SK-N-SH (cell line): ENCODE results near the gene NUP42. TPM values are rescaled to one million over a fixed set of nuclear protein-coding genes. Genes with fewer than 3 reads are reported as not detected.

Experiments
- CTCF ChIA-PET: fragments of 300-600, 350-600 bp; formaldehyde crosslinking; extraction: SDS; loops from one replicate; lab custom pipeline; 2021; lab: Yijun Ruan, JAX
- POLR2A ChIA-PET: fragments of 350-600 bp; sonication (Branson Sonifier 250); formaldehyde crosslinking; extraction: SDS; loops from one replicate; lab custom pipeline; 2020; ENCODE audit warnings: antibody characterized with exemption, inconsistent platforms; lab: Yijun Ruan, JAX
- DNase-seq: peaks from one replicate; pipeline ENCODE4 v3.0.0; 2012
- H2AFZ ChIP-seq: fragments of 200-600 bp; sonication (generic); 2 replicates; pipeline ENCODE4 v1.8.1; 2016; ENCODE audit warnings: antibody characterized with exemption, mild to moderate bottlenecking, low read depth
- H3F3A ChIP-seq: fragments of 200-600 bp; sonication (generic); replicated peaks from 2 replicates; pipeline ENCODE3; 2016; ENCODE audit warnings: antibody characterized with exemption, mild to moderate bottlenecking; ENCODE audit not compliant: insufficient read depth
- H3K27ac ChIP-seq, 2 experiments: fragments of 200-500 bp in 1 of 2; fragments of 200-600 bp in 1 of 2; sonication (Bioruptor generic) in 1 of 2; sonication (generic), shearing (Covaris generic) in 1 of 2; 2 replicates each; pipeline versions ENCODE4 v1.5.1 to v1.6.1; 2014 to 2016; ENCODE audit warnings: low read depth in 2 of 2, inconsistent platforms in 1 of 2, low read length in 1 of 2, mild to moderate bottlenecking in 1 of 2, mixed read lengths in 1 of 2
- H3K27me3 ChIP-seq: fragments of 200-600 bp; sonication (generic), shearing (Covaris generic); 2 replicates; pipeline ENCODE4 v1.6.1; 2016; ENCODE audit warnings: mixed run types; ENCODE audit not compliant: insufficient read depth
- H3K36me3 ChIP-seq, 2 experiments: fragments of 200-500 bp in 1 of 2; fragments of 200-600 bp in 1 of 2; sonication (Bioruptor generic) in 1 of 2; sonication (generic) in 1 of 2; replicated peaks in 1 of 2; 2 replicates each; pipeline versions ENCODE3 to v1.5.1; 2014 to 2016; ENCODE audit warnings: low read length in 1 of 2, mild to moderate bottlenecking in 1 of 2; ENCODE audit not compliant: insufficient read depth in 2 of 2, control insufficient read depth in 1 of 2
- H3K4me1 ChIP-seq, 2 experiments: fragments of 200-500 bp in 1 of 2; fragments of 200-600 bp in 1 of 2; sonication (Bioruptor generic) in 1 of 2; sonication (generic), shearing (Covaris generic) in 1 of 2; 2 replicates each; pipeline versions ENCODE4 v1.5.1 to v1.6.1; 2014 to 2016; ENCODE audit warnings: low read depth in 1 of 2, low read length in 1 of 2, mixed run types in 1 of 2; ENCODE audit not compliant: insufficient read depth in 2 of 2, control insufficient read depth in 1 of 2
- H3K4me2 ChIP-seq: fragments of 200-600 bp; sonication (generic), shearing (Covaris generic); 2 replicates; pipeline ENCODE4 v1.6.1; 2017; ENCODE audit warnings: mixed run types
- H3K4me3 ChIP-seq, 2 experiments: fragments of 200-500 bp in 1 of 2; fragments of 200-600 bp in 1 of 2; sonication (Bioruptor generic) in 1 of 2; sonication (generic), shearing (Covaris generic) in 1 of 2; 2 replicates each; pipeline versions ENCODE4 v1.5.1 to v1.8.1; 2014 to 2016; ENCODE audit warnings: low read depth in 2 of 2, inconsistent platforms in 1 of 2, low read length in 1 of 2, mild to moderate bottlenecking in 1 of 2, mixed read lengths in 1 of 2, moderate library complexity in 1 of 2
- H3K79me2 ChIP-seq: fragments of 200-600 bp; sonication (generic); 2 replicates; pipeline ENCODE4 v1.8.1; 2017; ENCODE audit warnings: mild to moderate bottlenecking; ENCODE audit not compliant: insufficient read depth
- H3K9ac ChIP-seq: fragments of 200-600 bp; sonication (generic); 2 replicates; pipeline ENCODE4 v1.6.1; 2017; ENCODE audit warnings: mixed run types
- H3K9me2 ChIP-seq: fragments of 200-600 bp; sonication (generic); 2 replicates; pipeline ENCODE4 v1.6.1; 2017; ENCODE audit warnings: mixed run types
- H3K9me3 ChIP-seq: fragments of 200-600 bp; sonication (generic); 2 replicates; pipeline ENCODE4 v1.6.1; 2017; ENCODE audit warnings: mixed run types, mild to moderate bottlenecking, moderate library complexity
- H4K20me1 ChIP-seq: fragments of 200-600 bp; sonication (generic); 2 replicates; pipeline ENCODE4 v1.6.1; 2017; ENCODE audit warnings: mild to moderate bottlenecking, mixed run types; ENCODE audit not compliant: insufficient read depth
- CHD2 ChIP-seq: fragments of 150-350 bp; IDR thresholded peaks from 2 replicates; pipeline ENCODE4 v1.6.1; 2018; ENCODE audit warnings: low read length; ENCODE audit not compliant: partially characterized antibody
- EP300 ChIP-seq, 2 experiments: IDR thresholded peaks; 2 replicates each; pipeline versions ENCODE4 v1.4.0 to v1.6.1; 2012; ENCODE audit warnings: borderline replicate concordance in 1 of 2, low read depth in 1 of 2, low read length in 1 of 2
- JUND ChIP-seq: IDR thresholded peaks from 2 replicates; pipeline ENCODE4 v1.4.0; 2012
- NFIC ChIP-seq: IDR thresholded peaks from 2 replicates; pipeline ENCODE4 v1.4.0; 2012; ENCODE audit warnings: borderline replicate concordance
- NRF1 ChIP-seq: IDR thresholded peaks from 2 replicates; pipeline ENCODE4 v1.6.1; 2012; ENCODE audit warnings: low read depth, mild to moderate bottlenecking, low read length
- POLR2AphosphoS5 ChIP-seq: IDR thresholded peaks from 2 replicates; pipeline ENCODE4 v1.6.1; 2012; ENCODE audit warnings: low read depth, low read length
- SIN3A ChIP-seq: IDR thresholded peaks from 2 replicates; pipeline ENCODE4 v1.6.1; 2012; ENCODE audit warnings: low read depth, mild to moderate bottlenecking, low read length, moderate library complexity, borderline replicate concordance
- TEAD4 ChIP-seq: IDR thresholded peaks from 2 replicates; pipeline ENCODE4 v1.4.0; 2012; ENCODE audit warnings: mild to moderate bottlenecking, borderline replicate concordance; ENCODE audit not compliant: insufficient read depth
- WGBS: methylation state at CpG from one replicate; pipeline ENCODE4 v1.1.6; 2017; ENCODE audit warnings: low lambda C conversion rate; 5-methylcytosine and 5-hydroxymethylcytosine counted together
- polyA plus RNA-seq, 3 experiments: library from polyadenylated mRNA; depleted of rRNA; stranded (reverse); fragments of >200 nt; gene quantifications; 2 replicates each; pipeline ENCODE4 v1.2.3, GENCODE V29; 2012
- TF ChIP-seq, protein P1 (sequence below): IDR thresholded peaks from 2 replicates; pipeline ENCODE4 v1.4.0; 2012; ENCODE audit warnings: low read depth, borderline replicate concordance
- TF ChIP-seq, protein P2 (sequence below): IDR thresholded peaks from 2 replicates; pipeline ENCODE4; 2012
- TF ChIP-seq, protein P3 (sequence below): fragments of 150-350 bp; IDR thresholded peaks from 2 replicates; pipeline ENCODE4 v1.6.1; 2016; ENCODE audit warnings: mild to moderate bottlenecking, low read depth, low read length
- TF ChIP-seq, protein P4 (sequence below): IDR thresholded peaks from 2 replicates; pipeline ENCODE4 v1.4.0; 2012; ENCODE audit warnings: low read depth, borderline replicate concordance

Gene NUP42
- polyA plus RNA-seq, 1 of the 3 experiments (the other 2 are of a cell fraction): 22.7 TPM

DNA sequence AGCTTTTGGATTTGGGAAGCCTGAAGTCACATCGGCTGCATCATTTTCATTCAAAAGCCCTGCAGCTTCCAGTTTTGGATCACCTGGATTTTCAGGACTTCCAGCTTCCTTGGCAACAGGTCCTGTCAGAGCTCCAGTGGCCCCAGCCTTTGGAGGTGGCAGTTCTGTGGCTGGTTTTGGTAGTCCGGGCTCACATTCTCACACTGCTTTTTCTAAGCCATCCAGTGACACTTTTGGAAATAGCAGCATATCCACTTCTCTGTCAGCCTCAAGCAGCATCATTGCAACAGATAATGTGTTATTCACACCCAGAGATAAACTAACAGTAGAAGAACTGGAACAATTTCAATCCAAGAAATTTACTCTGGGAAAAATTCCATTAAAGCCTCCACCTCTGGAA is 18.5 kb downstream of the NUP42 start:
- no peaks in the 10 kb centered on the region for H3K79me2 ChIP-seq
- no peak overlapping the region for H3K4me2 ChIP-seq
- H3F3A ChIP-seq: peaks cover 5% of the 10 kb centered on the region
- no peaks in the 10 kb centered on the region for H4K20me1 ChIP-seq
- ChIA-PET CTCF (interaction anchor here (0.7 to 2.5 kb wide), 7 partner anchors 9 to 486 kb away, joined by 3 to 20 read pairs (median 3); no protein-coding TSS in a partner anchor), POLR2A (interaction anchor here (0.6 kb wide), 1 partner anchor 42 kb away, joined by 4 read pairs; no protein-coding TSS in a partner anchor)
- no peaks in the 10 kb centered on the region for H3K9me2 ChIP-seq
- H3K9ac ChIP-seq: no peak overlapping the region
- 94% methylated on average over 2 of the region's 2 CpGs for WGBS
- TF ChIP-seq, protein P1, sequence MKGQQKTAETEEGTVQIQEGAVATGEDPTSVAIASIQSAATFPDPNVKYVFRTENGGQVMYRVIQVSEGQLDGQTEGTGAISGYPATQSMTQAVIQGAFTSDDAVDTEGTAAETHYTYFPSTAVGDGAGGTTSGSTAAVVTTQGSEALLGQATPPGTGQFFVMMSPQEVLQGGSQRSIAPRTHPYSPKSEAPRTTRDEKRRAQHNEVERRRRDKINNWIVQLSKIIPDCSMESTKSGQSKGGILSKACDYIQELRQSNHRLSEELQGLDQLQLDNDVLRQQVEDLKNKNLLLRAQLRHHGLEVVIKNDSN: no peak
- no peak for TF ChIP-seq NFIC
- no peak for TF ChIP-seq POLR2AphosphoS5
- no peak for TF ChIP-seq TEAD4
- TF ChIP-seq SIN3A: no peak
- no peak for TF ChIP-seq CHD2
- TF ChIP-seq, protein P2, sequence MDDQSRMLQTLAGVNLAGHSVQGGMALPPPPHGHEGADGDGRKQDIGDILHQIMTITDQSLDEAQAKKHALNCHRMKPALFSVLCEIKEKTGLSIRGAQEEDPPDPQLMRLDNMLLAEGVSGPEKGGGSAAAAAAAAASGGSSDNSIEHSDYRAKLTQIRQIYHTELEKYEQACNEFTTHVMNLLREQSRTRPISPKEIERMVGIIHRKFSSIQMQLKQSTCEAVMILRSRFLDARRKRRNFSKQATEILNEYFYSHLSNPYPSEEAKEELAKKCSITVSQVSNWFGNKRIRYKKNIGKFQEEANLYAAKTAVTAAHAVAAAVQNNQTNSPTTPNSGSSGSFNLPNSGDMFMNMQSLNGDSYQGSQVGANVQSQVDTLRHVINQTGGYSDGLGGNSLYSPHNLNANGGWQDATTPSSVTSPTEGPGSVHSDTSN: no peak
- TF ChIP-seq EP300 (IDR thresholded peaks at IDR 0.05; ENCODE audit: borderline replicate concordance in 1 of 2, low read depth in 1 of 2, low read length in 1 of 2): no peak
- TF ChIP-seq, protein P3, sequence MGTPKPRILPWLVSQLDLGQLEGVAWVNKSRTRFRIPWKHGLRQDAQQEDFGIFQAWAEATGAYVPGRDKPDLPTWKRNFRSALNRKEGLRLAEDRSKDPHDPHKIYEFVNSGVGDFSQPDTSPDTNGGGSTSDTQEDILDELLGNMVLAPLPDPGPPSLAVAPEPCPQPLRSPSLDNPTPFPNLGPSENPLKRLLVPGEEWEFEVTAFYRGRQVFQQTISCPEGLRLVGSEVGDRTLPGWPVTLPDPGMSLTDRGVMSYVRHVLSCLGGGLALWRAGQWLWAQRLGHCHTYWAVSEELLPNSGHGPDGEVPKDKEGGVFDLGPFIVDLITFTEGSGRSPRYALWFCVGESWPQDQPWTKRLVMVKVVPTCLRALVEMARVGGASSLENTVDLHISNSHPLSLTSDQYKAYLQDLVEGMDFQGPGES: no peak
- no peak for TF ChIP-seq NRF1
- H3K4me1 ChIP-seq: peaks cover 0 to 8% of the 10 kb centered on the region in 2 experiments; a peak in 2 of 4 replicates
- H2AFZ ChIP-seq: no peak overlapping the region
- H3K4me3 ChIP-seq: no peak overlapping the region
- H3K27me3 ChIP-seq: no peaks in the 10 kb centered on the region
- peaks cover 44 to 55% of the 10 kb centered on the region in 2 experiments for H3K36me3 ChIP-seq
- H3K9me3 ChIP-seq: no peaks in the 10 kb centered on the region
- H3K27ac ChIP-seq: no peak overlapping the region
- DNase-seq: no peak

DNA sequence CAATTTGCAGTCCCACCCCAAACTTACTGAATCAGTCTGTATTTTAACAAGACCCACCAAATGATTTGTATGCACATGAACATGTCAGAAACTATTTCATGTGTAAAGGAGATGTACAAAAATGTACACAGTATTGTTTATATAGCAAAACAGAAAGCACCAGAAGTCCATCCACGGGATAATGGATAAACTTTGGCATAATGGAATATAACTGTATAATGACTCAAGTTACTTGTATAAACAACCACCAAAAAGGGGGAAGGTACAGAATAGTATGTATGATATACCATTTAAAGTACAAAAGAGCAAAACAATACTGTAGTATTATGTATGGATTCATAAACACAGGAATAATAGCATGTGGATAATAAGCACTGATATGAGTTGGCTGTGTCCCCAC is 22.4 kb downstream of the NUP42 start:
- H3K79me2 ChIP-seq: no peaks in the 10 kb centered on the region
- H3K4me3 ChIP-seq: no peak overlapping the region
- ChIA-PET POLR2A (no interaction called here), CTCF (interaction anchor here (1.7 to 3.3 kb wide), 4 partner anchors 20 to 73 kb away, joined by 6 to 14 read pairs (median 8); no protein-coding TSS in a partner anchor)
- DNase-seq: no peak
- no peaks in the 10 kb centered on the region for H3K27me3 ChIP-seq
- H3K4me1 ChIP-seq: peaks cover 0 to 14% of the 10 kb centered on the region in 2 experiments; a peak in 2 of 4 replicates
- WGBS: 91% methylated on average over 1 of the region's 1 CpG
- H3K4me2 ChIP-seq: no peak overlapping the region
- TF ChIP-seq, protein P4, sequence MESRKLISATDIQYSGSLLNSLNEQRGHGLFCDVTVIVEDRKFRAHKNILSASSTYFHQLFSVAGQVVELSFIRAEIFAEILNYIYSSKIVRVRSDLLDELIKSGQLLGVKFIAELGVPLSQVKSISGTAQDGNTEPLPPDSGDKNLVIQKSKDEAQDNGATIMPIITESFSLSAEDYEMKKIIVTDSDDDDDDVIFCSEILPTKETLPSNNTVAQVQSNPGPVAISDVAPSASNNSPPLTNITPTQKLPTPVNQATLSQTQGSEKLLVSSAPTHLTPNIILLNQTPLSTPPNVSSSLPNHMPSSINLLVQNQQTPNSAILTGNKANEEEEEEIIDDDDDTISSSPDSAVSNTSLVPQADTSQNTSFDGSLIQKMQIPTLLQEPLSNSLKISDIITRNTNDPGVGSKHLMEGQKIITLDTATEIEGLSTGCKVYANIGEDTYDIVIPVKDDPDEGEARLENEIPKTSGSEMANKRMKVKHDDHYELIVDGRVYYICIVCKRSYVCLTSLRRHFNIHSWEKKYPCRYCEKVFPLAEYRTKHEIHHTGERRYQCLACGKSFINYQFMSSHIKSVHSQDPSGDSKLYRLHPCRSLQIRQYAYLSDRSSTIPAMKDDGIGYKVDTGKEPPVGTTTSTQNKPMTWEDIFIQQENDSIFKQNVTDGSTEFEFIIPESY: no peak
- TF ChIP-seq, protein P1: no peak
- no peak for TF ChIP-seq JUND
- H3K36me3 ChIP-seq: peaks cover 29 to 30% of the 10 kb centered on the region in 2 experiments
- no peaks in the 10 kb centered on the region for H3K9me3 ChIP-seq
- H3K9me2 ChIP-seq: no peaks in the 10 kb centered on the region
- no peak overlapping the region for H3K27ac ChIP-seq
- H3K9ac ChIP-seq: no peak overlapping the region
- H2AFZ ChIP-seq: no peak overlapping the region
- H3F3A ChIP-seq: peaks cover 5% of the 10 kb centered on the region
- no peaks in the 10 kb centered on the region for H4K20me1 ChIP-seq
